HG03196 (cell line): ENCODE data around the gene COMMD6.
"Not testable (repeated sequence)": the region's sequence is repeated elsewhere in the genome, so short reads cannot be mapped to it uniquely, and the experiment has no call there.

Experiments
- ATAC-seq: cut with Tn5 transposase; IDR thresholded peaks from one replicate; pipeline ENCODE4 v1.9.1; 2021; ENCODE audit not compliant: unreplicated experiment

Gene COMMD6

DNA sequence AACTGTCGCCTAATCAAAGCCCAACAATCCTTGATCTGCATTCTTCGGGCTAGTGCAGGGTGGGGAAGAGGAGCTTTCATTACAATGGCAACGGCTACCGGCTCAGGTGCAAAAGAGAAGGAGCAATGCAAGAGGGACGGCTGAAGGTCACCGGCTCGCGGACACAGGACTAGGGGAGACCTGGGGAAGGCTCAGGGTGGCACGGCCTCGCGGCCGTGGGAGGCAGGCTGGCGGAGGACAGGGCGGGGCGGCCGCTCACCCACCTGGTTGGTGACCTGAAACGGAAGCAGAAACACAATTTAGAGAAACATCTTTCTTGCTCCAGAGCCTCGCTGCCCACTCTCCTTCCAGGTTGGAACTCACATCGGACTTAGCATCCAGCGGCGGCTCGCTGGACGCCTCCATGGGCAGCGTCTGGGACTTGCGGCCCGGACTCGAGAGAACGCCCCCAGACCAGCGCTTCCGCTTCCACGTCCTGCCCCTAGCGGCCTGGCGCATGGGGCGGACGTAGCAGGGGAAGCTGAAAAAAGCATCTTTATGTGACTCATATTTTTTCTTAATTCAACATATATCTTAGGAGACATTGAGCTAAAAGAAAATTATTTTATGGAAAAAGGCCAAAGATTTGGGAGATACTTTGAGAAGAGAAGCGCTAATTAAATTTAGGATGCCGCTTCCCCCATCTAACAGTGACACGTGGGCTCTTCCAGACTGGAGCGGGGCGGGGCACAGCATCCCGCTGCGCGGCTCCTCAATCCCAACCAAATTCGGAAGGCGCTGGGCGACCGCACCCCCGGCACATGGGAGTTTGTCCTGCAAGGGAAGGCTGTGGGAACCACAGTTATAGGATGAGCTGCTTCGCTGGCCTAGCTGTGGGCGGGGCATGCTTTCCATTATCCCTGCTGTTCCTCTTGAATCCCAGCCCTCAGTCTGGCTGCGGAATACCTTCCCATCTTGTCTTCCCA is at the start of gene COMMD6:
COMMD6 (minus strand) TSS at position 441 of the 965 bp plus-strand sequence; CDS start at position 405, 36 bp downstream.
- peak; percentile 99 for ATAC-seq

DNA sequence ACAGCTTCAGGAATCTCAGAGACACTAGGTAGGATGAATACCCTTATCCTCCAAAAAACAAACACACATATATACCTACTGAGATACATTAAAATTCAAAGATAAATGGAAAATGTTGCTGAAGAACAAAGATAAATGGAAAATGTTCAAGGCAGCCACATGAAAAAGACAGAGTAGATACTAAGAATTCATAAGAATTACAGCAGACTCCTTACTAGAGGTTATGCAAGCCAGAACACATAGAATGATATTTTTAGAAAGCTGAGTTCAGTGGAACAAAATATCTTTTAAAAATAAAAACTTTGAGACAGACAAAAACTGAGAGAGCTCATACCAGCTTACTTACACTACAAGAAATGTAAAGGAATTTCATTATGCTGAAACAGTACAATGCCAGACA is 47.5 kb upstream of the COMMD6 start:
- no peak for ATAC-seq

DNA sequence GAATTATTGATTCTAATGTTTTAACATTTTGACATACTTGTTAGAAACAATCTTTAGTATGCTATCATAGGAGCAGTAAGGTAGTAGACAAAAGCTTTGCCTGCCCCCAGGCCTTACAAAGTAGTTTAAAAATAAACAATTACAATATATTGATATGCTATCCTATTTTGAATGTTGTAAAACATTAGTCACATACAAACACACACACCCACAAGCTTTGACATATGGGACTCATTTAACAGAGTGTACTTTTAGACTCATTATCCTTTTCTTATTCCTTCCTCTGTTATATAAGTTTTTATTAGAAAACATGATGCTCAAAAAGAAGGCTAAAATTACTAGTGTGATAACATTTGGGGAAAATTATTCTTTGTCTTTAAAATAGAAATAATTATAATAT is 45.5 kb upstream of the COMMD6 start:
- ATAC-seq: no peak

DNA sequence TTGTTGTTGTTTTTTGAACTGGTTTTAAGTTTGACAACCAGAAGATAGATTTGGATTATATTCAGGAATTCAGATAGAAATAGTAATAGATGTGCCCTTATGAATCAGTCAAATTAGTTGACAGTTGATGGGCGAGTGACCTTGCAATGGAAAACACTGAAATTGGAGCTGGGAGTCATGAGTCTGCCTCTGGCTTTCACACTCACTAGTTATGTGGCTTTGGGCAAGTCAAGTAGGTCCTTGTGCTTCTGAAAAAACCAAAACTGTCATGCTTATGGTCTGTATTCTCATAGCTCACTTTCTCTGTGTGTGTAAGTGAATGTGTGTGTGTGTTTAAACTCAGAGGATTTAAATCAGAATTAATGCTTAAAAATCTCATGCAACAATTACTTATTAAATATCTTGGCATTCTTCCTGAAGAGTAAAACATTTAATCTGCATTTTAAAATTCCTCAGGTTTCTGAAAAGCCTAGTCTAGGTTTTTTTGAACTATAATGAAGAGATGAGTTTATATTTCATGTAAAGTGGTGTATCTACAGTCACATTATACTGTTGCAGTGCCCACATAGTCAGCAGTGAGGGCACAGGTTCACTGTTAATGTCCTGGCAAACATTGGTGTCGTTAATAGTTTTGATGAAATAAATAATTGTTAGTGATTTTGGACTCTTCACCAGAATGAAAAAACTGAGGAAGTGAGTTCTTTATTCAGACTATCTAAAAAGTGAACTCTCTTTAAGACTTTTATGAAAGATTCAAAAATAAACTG is 44.4 kb upstream of the COMMD6 start:
- no peak for ATAC-seq

DNA sequence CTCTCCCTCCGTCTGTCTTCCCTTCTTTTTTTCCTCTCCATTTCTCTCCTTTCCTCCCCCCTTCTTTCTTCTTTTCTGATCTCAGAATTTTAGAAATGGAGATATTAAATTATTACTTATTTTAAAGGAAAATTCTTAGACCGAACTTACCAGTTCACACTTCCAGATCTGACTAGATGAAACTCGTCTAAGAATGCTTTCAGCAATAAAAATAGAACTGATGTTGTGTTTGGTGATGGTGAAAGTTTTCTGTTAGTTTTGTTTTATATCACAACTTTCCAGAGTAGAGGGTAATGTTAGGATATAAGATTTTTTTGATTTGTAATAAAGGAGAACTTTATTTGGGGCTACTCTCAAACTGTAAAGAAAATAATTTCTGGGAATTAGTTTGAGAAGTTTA is 41.9 kb upstream of the COMMD6 start:
- ATAC-seq: no peak

DNA sequence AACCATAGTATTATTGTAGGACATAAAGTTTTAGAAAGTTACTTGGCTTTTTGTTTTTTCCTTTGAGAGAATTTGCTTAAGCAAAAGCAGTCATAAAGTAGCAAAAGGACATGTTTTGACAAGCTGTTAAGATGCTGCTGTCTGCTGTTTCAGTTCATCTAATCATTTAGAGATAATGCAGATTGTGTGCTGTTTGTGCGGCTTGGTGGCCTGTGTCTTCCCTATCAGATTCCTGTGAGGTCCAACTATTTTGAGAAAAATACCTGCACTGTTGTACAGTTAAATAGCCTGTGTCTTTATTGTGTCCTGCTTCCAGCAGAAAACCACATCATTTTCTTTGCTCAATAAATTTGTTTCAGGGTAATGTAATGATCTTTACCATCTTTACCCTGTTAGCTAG is 31.9 kb upstream of the COMMD6 start:
- no peak for ATAC-seq

DNA sequence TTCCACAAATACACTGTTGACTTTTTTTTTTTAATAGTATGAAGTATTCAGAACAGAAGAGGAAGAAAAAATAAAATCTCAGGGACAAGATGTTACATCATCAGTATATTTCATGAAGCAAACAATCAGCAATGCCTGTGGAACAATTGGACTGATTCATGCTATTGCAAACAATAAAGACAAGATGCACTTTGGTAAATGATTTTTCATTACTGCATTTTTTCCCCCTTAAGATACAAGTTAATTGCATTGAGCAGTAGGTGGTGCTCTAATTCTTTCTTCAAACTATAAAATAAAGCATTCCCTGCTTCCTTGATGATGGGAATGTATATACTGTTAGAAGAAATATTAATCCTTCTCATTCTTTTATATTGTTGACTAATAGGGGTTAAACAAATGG is 29.0 kb upstream of the COMMD6 start:
- ATAC-seq: no peak

DNA sequence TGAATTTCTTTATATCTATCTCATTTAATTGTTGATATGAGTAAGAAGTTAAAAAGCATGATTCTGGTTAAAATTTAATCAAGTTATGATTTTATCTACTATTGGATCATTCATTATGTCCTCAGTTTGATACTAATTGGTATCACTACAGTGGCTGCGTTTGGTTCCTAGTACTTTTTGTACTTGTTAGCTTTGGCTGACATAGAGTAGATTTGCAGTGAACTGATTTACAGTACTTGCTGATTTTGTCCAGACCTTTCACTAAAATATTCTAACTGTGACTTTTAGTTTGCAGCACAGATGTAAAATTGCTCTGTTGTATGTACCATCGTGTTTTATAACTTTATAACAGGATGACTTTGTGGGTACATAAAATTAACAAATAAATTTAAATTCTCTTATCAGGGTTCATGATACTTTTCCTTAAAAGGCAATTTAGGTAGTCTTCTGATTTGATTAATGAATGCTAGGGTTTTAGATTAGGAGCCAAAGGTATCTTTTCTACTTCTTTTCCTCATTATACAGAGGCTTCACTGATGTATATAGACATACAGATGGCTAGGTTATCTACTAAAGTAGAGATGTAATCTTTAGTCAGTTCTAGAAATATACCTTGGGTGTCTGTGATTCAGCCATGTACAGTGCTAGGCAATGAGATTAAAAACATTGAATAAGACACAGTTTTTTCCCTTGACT is 20.7 kb upstream of the COMMD6 start:
- no peak for ATAC-seq

DNA sequence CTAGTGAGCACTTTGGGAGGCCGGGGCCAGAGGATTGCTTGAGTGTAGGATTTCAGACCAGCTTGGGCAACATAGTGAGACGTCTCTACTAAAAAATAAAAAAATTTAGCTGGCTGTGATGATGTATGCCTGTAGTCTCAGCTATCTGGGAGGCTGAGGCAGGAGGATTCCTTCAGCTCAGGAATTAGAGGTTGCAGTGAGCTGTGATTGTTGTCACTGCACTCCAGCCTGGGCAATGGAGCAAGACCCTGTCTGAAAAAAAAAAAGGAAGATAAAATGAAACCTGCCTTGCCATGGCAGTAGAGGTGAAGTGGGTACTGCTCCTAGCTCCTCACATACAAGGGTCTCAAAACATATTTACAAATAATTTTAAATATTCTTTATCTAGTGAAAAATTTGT is 19.3 kb upstream of the COMMD6 start:
- ATAC-seq: no peak

DNA sequence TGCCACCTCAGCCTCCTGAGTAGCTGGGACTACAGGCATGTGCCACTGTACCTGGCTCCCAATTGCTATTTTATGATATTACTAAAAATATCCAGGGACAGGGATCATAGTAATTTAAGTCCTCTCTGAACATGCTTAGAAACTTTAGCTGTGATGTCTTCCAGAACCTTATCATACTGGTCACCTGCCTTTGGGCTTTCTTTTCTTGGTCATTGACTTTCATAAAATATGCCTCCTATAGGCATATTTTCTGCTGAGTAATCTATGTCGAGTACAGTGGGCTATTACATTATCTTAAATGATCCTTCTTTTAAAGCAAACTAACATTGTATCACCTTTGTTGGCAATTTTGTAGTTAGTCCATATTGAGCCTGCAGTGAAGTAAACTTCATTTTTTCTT is 18.2 kb upstream of the COMMD6 start:
- no peak for ATAC-seq

DNA sequence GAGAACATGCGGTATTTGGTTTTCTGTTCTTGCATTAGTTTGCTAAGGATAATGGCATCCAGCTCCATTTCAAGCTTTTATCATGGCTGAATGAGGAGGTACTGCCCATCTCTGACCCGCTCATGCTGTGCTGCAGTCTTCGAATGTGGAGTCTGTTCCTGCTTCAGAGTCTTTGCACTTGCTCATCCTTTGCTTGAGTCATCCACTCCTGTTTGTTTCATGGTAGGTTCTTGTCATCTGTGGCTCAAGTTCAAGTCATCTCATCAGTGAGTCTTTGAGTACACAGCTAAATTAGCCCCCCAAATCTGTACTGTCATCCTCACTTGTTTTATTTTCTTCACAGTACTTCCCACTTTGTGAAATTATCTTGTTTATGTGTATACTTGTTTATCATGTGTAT is 17.3 kb upstream of the COMMD6 start:
- ATAC-seq: no peak

DNA sequence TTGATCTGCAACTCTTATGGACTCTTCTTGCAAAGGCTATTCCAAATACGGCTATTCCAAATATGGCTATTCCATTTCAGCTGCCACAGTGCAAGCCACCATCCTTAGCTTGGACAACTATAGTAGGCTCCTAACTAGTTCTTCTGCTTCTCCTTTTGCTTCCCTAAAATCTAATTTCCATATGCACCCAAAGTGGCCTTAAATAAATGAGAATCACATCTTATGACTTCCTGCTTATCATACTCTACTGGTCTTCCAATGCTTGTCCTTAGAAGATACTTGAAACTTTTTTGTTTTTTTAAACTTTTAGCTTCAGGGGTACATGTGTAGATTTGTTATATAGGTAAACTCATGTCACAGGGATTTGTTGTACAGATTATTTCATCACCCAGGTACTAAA is 16.8 kb upstream of the COMMD6 start:
- no peak for ATAC-seq

DNA sequence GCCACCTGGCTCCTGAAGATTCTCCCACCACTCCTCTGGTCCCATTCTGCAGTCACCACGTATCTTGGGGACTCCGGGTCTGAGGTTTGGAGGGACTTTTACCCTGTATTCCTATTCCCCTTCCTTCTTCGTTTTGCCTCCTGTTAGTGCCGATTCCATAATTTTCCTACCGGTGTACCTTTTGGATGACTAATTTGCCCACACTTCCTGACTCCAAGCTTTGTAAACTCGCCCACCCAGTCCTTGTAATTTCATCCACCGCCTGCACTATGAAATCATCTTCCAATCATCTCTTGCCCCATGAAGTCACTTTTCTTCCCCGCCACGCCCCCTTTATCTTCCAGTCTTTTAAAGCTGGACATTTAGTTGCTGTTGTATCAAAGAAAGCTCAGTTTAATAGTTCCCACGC is 12.5 kb upstream of the COMMD6 start:
- peak; percentile 0 for ATAC-seq

DNA sequence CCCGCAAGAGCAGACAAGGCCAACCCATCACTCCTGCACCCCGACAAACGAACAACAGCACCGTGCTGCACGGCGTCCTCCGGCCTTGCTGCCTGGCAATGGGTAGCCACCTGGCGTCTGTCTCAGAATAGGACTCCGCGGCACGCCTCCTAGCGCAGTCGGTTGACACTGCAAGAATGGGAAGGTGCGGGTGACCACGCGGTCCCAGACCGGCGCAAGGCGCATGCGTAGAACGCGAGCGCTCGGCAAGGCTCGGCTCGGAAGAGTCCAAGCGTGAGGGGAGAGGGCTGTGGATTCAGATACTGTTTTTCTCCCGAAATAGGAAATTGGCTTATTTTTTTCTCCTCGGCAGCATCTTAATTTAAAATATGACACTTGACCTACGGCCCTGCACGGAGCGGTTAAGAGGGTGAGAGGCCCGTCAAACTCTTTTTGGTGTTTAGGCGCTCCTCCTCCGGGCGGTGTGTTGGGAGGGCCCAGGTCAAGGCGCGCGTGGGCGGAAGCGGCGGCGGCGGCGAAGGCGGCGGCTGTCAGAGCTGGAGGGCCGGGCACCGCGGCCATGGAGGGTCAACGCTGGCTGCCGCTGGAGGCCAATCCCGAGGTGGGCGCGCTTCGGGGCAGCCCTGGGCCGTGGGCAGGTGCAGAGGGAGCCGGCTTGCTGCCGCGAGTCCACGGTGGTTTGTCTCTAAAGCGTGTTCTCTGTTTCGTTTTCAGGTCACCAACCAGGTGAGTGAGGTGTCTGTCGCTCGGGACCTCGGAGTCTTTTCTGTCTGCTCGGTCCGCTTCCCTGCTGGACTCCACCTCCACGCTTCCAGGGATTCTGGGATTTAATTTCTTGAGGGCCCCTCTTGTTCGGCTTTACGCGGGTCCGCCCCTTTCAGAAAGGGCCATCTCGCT is 11.9 kb upstream of the COMMD6 start, which contains the start of gene UCHL3:
UCHL3 (plus strand) TSS at position 530 of the 897 bp plus-strand sequence; CDS start at position 560, 30 bp downstream.
- peak; percentile 99 for ATAC-seq

DNA sequence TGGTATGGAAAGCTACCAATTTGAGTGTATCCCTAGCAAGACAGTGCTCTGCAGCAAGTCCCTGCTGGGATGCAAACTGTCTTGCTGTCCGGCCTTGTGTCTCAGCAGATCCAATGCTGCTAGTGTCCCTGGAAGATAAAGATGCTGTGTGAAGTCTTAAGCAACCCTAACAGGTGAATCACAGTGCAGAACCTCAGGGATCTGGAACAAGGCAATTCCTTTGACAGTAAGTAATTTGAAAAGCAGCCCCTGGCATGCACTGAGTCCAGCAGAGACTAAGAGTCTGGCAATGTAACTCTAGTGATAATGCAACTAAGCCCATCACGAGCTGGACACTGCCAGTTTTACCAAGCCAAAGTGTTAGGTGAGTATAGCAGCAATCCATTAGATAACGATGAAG is 10.3 kb upstream of the COMMD6 start:
- ATAC-seq: no peak

DNA sequence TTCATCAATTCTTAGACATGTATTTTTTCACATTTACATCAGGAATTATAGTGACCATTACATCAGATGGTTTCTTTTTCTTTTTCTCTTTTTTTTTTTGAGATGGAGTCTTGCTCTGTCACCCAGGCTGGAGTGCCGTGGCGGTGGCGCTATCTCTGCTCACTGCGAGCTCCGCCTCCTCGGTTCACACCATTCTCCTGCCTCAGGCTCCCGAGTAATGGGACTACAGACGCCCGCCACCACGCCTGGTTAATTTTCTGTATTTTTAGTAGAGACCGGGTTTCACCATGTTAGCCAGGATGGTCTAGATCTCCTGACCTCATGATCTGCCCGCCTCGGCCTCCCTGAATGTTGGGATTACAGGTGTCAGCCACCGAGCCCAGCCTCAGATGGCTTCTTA is 7.7 kb upstream of the COMMD6 start:
- not testable (repeated sequence) for ATAC-seq

DNA sequence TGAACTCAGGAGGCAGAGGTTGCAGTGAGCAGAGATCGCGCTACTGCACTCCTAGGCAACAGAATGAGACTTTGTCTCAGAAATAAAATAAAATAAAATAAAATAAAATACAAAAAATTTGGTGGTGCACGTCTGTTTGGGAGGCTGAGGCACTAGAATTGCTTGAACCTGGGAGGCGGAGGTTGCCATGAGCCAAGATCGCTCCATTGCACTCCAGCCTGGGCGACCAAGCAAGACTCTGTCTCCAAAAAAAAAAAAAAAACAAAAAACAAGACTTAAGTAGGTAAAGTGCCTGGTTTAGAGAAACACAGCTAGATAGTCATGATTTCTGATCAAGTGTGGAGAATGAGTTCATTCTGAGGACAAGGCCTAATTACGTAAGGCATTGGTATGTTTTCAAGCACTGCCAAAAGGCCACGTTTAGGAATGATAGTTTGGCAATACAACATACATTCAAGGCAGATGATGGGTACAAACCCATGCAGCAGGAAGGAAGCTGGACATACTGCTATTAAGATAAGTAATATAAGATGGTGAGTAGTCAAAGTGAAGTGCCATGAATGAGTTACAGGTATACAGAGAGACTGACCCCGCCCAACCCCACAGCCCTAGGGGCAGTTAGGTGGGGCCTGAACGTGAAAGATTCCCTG is 7.2 kb upstream of the COMMD6 start:
- ATAC-seq: no peak

DNA sequence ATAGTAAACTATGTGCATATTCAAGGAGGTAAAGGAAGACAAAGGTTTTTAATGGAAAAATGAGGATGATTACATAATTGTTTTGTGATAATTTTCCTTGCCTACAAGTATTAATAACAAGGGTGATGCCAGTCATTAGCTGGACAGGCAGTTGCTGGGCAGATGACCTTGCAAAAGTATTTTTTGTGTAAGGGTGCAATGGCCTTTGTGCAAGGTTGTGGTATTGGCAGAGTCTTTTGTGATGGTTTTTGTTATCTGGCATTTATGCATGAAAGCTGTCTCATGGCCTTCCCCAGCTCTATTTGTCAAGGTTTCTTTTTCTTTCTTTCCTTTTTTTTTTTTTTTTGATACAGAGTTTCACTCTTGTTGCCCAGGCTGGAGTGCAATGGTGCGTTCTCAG is 4.3 kb upstream of the COMMD6 start:
- no peak for ATAC-seq

DNA sequence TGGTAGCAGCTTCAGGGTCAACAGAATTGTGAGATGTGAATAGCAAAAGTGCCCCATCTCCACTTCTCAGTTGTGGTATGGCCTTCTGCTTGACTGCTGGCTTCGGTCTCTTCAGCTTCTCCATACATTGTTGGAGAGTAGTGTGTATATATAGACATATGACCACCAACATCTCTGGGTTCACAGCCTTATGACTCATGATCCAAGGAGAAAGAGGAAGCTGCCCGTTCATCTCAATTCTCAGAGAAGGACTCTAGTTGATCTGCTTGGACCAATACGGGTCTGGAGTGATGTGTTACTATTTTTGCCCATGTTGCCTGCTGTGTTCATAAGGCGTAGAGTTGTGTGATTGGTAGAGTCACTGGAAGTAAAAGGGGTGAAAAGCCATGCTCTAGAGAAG is 3.6 kb upstream of the COMMD6 start:
- ATAC-seq: no peak

DNA sequence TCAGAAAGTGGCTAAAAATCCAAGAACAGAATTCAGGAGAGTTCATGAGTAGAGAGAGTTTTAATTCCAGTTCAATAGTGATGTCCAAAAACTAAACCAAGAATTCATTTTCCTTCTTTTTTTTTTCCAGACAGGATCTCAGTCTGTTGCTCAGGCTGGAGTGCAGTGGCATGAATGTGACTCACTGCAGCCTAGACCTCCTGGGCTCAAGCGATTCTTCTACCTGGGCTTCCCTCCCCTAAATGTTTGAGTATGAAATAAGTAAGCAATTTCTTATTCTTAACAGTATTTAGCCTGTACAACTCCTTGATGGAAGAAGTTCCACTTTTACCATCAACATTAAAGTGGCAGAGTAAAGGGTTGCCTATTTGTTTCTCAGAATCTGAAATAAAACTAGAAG is 3.8 kb downstream of the COMMD6 start:
- ATAC-seq: no peak
